GM21723 (cell line): Measurements from ENCODE around the gene CCR7.
A peak's percentile ranks its signal among the peaks of the same experiment; 100 is the strongest.

ENCODE experiments used
- ATAC-seq: cut with Tn5 transposase; IDR thresholded peaks from one replicate; pipeline ENCODE4 v1.9.1; 2021; ENCODE audit warnings: mild to moderate bottlenecking, moderate library complexity; ENCODE audit not compliant: unreplicated experiment

CCR7 gene, protein sequence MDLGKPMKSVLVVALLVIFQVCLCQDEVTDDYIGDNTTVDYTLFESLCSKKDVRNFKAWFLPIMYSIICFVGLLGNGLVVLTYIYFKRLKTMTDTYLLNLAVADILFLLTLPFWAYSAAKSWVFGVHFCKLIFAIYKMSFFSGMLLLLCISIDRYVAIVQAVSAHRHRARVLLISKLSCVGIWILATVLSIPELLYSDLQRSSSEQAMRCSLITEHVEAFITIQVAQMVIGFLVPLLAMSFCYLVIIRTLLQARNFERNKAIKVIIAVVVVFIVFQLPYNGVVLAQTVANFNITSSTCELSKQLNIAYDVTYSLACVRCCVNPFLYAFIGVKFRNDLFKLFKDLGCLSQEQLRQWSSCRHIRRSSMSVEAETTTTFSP

DNA sequence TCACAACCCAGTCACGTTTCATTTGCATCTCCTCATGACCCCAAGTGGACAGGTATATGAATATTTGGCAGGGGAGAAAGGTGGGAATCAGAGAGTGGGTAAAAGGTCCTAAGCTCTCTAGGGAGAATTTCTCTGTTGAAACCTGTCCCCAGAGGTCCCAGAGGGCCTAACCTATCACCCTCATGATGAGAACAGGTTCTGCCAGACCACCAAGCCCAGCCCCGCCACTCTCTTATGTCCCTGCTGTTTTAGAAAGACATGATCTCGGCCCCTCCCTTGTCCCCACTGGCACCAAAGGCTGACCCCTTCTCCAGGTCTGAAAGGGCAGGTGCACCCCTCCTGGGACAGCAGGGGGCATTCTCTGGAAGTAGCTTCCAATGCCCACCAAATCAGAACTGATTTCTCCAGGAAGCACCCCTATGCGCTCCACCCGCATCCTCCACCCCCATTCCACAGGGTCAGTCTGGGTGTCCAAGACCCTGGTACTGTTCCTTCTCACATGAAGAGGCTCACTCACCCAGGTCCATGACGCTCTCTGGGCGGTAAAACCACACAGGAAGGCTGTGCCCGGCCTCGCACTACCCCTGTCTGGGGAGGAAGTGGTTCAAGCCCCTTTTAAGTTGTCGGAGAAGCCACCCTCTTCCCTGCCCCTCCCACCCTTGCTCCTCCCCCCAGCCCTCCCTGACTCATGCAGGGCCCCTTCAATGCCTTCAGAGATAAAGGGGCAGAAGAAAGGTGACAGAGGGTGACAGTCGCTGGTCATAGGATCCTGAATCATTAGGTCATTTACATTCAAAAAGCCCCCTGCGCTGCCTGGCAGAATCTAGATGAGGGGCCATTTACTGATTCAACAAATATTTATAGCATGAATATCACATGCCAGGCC lies at the start of gene CCR7:
Gene CCR7 (minus strand): TSS at position 590 of the 886 bp plus-strand sequence. CDS start 63 bp downstream, at position 527.
- ATAC-seq: no peak

DNA sequence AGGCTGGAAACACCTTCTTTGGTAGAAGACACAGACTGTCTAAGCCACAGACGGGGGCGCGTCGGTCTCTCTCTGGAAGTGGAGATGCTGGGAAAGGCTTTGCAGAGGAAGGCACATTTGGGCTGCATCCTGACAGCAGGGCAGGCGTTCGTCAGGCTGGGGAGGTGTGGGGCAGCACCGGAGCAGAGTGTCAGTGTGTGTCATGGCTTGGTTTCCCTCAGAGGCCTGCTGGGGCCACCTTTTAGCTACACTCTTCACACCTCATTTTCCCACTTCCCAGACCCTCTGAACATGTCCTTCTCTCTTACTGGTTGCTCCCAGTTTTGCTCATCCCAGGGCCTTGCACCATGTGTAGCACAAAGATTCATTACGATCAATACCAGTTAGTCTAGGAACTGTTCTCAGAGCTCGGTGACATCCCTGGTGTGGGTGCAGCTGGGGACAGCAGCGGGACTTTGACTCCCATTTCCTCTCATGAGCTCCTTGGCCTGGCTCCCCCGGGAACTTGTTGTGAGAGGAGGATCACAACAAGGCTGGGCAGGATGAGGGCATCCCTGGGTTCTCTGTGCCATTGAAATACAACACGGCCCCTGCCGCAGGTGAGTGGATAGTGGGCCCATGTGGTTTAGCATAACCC lies 49.3 kb upstream of the CCR7 start:
- ATAC-seq: peak; percentile 15

DNA sequence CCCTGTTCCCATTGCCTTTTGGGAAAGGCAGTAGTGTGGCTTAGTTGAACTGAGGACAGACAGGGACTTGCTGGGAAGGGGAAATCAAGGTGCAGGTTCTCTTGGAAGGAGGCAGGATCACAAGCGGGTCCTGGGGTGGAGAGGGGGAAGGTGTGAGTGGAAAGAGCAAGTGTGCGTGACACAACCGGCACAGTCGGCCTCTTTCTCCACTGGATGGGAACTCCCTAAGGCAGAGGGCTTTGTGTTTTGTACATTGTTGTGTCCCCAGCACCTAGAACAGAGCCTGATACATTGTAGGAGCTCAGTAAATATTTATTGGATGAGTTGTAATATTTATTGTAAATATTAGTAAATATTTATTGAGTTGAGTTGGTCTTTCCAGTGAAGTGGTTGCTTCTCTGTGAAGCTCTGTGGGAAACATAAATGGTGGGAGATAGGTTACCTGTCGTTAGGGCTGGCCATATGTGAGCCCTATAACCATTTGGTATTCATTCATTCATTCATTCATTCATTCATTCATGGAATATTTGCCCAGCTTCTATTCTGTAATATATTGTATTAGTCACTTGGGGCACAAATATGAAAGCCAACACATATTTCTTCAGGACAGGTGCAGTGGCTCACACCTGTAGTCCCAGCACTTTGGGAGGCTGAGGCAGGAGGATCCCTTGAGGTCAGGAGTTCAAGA lies 48.3 kb upstream of the CCR7 start:
- ATAC-seq: no peak

DNA sequence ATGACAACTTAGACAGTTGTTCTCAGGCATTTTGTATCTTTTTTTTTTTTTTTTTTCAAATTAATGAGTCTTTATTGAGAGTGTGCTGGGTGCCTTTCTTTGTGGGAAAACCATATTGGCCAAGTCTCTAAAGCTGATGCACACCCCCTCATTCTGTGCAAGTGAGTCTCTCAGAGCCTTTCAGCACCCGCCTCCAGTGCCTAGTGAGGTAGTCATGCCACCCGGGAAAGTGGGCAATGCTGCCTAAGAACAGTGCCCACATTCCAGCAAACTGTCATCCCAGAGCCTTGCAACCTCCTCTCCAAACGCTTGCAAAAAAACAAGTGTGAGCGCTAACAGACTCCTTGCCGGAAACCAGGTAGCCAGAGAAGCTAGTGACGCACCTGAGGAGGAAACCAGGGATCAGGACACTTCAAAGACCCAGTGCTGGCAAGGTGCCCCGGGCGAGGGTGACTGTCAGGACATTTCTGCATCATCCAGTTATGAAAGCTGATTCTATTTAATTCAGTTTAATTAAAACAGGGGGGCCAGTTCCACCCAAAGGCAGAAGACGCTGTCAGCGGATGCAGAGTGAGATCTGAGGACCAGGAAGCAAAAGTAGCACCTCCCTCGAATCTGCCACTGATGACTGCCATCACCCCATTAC lies 47.5 kb upstream of the CCR7 start:
- no peak for ATAC-seq

DNA sequence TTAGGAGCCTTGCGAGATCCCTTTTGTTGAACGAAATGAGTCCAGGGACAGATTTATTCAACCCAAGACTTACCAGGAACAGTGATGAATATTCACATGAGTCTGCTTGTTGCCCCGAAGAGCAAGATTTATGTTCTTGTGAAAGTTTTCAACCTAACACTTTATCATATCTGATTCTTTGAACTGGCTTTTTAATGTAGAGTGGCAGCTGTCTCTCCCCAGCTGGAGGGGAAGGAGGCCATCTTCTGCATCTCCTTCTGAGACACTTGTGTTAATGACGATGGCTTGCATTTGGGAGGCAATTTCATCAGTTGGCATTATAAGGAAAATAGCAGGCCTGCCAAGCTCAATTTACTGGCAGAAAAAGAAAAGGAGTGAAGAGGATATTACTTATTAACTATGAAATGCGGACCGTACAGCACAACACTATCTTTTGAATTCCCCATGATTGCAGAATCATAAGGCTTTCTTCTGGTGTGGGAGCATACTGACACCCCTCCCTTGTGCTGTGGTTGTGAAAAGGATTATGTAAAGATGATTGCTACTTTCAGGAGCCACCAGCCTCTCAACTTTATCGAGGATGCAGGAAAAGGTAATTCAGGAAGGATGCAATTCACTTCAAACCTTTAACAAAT lies 46.7 kb upstream of the CCR7 start:
- ATAC-seq: no peak

DNA sequence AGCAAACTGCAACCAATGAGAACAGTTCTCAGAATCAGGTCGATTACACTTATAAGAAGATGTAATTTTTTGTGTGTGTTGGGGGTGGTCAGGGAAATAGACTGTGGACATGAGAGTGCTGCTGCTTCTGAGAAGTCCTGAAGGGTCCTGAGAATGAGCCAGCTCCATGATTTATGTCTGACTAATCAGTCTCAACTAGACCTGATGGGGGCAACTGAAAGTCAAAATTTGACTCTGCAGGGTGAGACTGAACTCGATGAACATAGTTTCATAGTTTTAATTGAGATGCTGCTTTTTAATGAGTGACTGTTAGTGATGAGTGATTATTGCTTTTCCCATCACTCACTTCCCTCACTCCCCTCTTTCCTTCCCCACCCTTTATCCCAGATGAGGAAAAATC lies 45.1 kb upstream of the CCR7 start:
- ATAC-seq: no peak

DNA sequence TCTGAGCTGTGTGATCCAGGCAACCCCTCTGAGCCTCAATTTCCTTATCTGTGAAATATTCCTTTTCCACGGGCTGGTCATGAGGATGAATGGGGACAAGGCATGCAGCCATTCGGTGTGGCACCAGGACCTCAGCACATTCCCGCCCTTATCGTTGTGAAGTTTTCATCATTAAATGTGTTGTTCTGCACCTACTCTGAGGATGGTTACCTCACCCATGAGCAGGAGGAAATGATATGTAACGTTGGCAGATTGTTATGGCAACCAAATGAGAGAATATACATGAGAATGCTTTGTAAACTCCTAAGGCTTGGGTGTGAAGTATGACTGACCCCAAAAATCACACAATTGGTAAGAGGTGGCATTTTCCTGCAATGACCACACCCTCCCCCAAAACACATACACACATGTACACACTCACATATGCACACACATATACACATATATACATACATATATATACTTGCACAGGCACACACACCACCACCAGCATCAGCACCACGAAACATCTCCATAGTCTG lies 42.8 kb upstream of the CCR7 start:
- no peak for ATAC-seq

DNA sequence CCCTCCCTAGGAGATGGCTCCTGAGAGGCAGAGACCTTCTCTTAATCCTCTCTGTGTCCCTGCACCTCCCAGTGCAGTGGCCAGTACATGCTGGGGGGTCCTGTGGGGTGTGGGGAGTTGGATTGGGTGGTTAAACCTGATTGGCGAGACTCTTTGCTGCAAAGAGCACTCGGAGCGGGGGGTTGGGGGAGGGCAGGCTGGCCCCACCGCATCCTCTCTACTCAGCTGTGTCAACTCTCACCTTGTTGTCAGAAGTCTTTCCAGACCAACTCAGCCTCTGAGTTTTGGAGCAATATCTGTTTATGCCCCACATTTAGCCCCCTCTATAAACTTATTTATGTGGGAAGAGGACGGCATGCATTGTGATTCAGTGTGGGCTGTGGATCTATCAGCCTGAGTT lies 42.4 kb upstream of the CCR7 start:
- ATAC-seq: no peak

DNA sequence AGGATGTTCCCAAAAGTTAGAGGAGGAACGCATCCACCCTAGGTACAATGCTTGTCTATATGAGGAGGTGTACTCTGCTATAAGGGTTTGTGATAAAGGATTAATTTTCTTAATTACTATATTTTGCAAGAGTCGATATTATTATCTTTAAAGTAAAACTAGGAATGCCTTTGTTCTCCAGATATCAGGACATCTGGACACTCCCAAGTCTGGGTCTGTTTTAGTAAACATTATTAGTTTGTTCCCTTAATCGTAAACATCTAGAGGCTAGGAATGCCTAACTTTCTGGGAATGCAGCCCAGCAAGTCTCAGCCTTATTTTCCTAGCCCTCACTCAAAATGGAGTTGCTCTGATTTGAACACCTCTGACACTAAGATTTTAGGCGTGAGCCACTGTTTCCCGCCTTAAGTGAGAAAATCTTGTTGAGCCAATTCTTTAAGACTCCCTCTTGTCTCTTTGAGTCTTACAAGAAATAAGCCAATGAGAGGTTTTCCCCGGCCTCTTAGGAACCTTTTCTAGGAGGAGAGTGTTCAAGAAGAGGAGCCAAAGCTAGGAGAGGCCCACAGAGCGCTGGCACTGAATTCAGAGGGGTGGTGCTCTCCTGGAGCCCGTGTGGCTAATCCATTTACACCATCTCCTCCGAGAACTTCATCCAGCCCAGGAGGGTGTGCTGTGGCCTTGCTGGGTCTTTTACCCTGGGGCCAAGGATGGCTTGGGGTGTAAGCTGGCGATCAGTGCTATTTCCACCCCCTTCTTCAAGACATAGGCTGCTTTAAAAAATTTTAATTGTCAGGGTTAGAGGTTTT lies 41.5 kb upstream of the CCR7 start:
- ATAC-seq: no peak

DNA sequence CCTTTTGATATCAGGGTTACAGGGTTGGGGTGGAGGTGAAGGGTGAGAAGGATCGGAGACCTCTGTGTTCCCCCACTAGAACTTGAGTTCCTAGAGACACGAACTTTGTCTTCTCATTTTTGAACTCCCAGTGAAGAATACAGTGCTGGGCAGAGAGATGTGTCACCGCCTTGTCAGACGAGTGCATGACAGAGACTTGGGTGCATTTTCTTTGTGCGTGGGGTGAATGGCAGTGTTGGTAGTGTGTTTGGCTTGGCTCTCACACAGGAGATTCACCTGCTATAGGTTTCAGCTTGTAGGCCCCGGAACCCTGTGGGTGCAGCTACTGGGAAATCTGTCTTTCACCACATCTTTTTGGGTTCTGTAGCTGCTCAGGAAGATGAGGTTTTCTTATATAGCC lies 40.0 kb upstream of the CCR7 start:
- no peak for ATAC-seq

DNA sequence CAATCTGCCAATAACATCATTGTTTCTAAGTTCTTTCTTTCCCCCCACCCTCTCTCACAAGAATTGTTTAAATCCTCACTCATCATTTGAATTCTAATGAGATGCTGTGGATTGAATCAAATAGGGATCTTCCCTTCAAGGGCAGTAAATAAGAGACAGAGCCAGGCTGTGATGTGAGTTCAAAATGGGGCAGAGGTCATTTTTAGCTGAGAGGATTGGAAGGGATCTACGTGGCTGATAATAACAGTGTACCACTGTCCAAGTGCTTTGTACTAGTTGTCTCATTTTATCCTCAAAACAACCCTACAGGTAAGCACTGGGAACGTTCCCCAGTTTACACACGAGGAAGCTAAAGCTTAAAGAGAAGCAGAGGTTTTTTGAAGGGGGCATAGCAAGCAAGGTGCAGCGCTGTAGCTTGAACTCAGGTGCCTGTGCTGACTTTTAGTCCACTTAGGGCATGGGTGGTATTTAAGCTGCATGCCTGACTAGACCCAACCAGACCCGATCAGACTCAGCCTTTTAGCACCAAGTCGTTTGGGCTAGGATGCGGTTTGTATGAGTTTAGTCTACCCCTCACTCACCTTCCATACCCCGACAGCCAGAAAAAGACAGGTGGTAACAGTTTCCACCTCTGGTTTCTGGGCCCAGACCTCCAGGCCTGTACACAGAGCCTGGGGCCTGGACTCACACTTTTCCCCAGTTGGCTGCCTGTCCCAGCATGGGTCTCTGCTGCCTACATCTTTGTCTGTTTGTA lies 39.2 kb upstream of the CCR7 start:
- no peak for ATAC-seq

DNA sequence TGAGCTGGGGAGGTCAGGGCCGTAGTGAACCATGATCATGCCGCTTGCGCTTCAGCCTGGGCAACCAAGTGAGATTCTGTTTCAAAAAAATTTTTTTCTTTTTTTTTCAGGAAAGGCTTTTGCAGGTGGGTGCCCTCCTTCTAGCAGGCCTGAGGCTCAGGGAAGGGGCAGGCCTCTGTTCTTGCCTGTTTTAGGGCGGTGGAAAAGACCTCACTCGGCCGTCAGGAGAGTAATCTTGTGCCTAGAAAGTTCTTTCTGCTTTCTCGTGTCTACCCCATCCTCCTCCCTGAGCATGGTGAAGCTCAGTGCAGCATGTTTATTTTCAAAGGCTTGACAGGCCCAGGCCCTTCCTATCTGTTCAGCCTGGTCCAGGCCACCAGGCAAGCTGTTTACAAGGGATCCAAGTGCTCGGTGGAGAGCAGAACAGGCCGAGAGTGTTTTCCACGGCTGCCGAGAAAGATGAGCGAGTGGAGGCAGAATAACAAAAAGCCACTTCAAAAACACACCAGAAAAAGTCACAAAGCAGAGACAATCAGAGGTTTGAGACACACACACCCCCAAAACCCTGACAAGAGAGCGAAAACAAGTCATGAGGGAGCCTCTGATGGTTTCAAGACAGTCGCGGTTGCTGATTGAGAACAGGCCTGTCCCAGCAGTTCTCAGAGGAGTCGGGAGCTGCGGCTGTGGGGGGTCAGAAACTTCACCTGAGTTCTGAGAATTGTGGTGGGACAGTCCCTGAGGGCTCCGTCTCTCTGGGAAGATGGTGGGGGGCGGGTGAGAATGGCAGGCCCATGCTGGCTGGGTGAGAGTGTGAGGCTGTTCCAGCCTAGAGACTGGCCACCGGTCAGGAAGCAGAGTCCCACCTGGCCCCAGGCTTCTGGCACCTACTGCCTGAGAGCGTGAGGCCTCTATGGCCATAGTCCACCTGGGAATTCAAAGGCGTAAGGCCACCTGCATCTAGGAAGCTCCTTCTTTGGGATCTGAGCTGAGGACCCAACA lies 37.5 kb upstream of the CCR7 start:
- no peak for ATAC-seq

DNA sequence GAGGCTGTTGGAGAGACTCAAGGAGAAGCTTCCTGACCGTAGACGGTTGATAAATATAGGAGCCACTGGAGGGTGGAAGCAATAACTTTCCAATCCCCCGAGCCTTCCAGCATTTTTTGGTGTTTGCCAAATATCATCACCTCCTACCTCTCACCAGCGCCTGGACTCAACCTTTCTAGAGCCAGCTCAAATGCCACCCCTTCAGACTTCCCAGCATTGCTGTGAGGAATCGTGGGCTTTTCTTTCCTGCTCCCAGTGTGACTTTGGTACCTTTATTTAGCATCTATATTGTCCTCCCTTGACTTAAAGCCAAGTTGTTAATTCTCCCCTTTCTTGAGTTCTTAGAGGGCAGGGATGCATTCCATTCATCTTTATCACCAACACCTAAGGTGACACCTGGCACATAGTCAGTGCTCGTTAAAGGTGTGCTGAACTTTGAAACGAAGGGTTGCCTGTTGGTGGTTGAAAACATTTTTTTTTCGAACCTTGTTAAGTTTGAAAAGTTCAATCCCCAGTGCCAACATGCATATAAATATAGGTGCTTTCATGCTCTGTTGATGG lies 35.3 kb upstream of the CCR7 start:
- no peak for ATAC-seq

DNA sequence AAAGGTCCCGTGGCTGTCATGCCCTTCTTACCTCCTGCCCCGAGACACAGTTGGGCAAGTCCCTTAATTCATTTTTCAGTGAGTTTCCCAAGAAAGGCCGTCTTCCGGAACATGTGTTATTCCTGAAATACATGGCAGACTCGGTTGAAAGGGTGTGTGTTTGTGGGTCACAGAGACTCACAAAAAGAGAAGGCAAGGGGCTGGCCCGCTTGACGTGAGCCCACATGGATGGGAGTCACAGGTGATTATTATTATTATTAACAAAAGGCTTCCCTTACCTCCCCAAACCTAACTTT lies 34.1 kb upstream of the CCR7 start:
- ATAC-seq: no peak

DNA sequence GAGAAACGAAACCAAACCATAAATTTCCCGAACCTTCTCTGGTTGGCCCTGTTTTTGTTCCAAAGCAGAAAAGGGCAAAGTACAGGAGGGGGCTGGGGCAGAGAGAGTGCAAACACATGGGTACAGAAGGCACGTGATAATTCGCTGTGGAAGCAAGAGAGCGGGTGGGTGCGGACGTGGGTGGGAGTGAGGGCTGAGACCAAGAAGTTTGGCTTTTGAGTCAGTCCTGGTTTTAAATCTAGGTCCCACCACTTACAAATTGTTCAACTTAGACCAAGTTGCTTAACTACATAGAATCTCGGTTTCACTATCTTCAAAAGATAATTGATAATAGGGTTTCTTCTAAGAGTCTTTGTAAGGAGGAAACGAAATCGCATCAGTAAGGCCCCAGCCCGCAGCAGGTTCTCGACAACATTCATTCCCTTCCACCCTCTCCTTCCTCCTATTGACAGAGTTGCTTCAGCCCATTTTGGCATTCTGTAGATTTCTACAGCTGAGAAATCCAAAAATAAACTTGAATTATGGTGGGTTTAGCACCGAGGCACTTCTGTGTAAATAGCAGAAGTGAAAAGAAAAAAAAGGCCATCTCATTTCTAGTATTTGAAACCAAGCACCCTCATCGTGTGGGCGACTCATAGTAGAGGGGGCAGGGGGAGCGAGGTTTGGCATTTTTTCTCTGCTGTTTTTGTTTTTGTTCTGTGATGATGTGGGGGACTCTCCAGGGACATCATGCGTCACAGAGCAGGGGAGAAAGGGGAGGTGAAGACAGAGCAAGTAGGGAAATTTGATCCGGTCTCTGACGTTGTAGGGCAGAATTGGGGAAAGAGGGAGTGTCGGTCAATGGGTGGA lies 33.6 kb upstream of the CCR7 start:
- peak; percentile 62 for ATAC-seq

DNA sequence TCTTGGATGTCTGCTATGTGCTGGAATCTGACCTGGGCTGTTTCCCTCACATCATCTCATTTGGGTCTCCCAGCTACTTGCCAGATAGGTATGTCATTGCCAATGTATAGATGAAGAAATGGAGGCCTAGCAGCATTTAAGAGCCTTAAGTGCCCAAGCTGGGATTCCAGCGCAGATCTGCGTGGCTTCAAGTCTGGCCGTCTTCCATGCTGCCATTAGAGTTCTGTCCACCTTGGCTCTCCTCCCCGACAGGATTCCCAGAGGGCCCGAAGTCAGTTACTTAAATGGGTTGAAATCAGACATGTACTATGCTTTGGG lies 33.0 kb upstream of the CCR7 start:
- no peak for ATAC-seq
